ENCODE data around the gene OR2T2. TPM values are rescaled to one million over a fixed set of nuclear protein-coding genes. Genes with fewer than 3 reads are reported as not detected.
"Not testable (repeated sequence)": the region's sequence is repeated elsewhere in the genome, so short reads cannot be mapped to it uniquely, and the experiment has no call there.

OR2T2 gene, protein sequence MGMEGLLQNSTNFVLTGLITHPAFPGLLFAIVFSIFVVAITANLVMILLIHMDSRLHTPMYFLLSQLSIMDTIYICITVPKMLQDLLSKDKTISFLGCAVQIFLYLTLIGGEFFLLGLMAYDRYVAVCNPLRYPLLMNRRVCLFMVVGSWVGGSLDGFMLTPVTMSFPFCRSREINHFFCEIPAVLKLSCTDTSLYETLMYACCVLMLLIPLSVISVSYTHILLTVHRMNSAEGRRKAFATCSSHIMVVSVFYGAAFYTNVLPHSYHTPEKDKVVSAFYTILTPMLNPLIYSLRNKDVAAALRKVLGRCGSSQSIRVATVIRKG
- total RNA-seq (2021) (not detected in 2 replicates), Bru-seq, nascent RNA (not detected), BruChase-seq, experiment 1, labeled RNA remaining after a 2-hour chase (not detected), BruChase-seq, experiment 2, labeled RNA remaining after a 6-hour chase (not detected)
- long read RNA-seq: 0 reads

DNA sequence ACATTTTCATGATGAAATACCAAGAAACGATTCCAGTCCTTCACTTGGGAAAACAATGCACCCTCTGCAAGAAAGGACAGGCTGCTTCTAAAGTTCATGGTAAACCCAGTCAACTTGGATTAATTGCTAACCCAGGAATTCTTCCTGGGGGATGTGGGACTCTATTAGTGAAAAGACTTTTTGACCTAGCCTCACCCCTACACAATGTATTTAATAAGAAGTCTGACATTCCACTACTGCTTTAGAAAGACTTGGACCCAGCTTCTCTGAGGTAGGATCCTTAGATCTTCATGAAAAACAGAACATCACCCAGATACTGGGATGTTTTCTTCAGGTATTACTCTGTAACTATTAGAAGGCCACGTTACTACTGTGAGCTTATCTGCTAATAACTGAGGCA lies at the start of gene OR2T2:
TSS of gene OR2T2 (plus strand) at position 239 of the 400 bp plus-strand sequence. CDS start 7,161 bp downstream, outside the sequence.
- CTCF ChIA-PET; intact Hi-C loops (cut with micrococcal nuclease; ENCODE audit: unreplicated experiment); BruUV-seq (replicated peaks); H4K20me1 ChIP-seq (ENCODE audit: insufficient read depth); DNase-seq; H3K27ac ChIP-seq; H3K9me3 ChIP-seq (ENCODE audit: insufficient read depth, low read depth); H3F3A ChIP-seq (ENCODE audit: insufficient read depth, low read depth); H3K4me3 ChIP-seq; H3K9me2 ChIP-seq (ENCODE audit: insufficient read depth); H3K27me3 ChIP-seq (ENCODE audit: insufficient read depth, low read depth); H3K36me3 ChIP-seq (ENCODE audit: low read depth); H3K4me1 ChIP-seq (replicated peaks; ENCODE audit: insufficient read depth); H2AFZ ChIP-seq; H3K79me2 ChIP-seq (ENCODE audit: low read depth); H3K4me2 ChIP-seq; POLR2A ChIA-PET (ENCODE audit: unreplicated experiment): not testable (repeated sequence)

DNA sequence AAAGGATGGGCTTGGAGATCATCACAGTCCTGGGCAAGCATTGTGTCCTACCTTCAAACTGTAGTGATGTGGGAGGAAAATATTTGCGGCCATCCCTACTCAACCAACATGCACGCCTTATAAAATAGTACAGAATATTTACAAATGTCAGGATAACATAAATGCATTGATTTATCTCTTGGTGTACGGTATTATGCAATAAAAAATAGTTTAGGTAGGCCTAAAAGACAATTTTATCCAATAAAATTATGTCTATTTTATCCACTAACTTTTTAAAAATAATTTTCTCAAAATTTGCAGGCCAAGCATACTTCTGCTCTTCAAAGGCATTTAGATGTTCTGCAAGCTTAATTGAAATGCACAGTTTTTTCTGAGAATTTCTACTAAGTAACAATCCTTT lies 42.7 kb upstream of the OR2T2 start, which contains the start of gene OR2T1:
TSS of gene OR2T1 (plus strand) at position 301 of the 400 bp plus-strand sequence. CDS start 3,100 bp downstream, outside the sequence.
- no TSS peak for BruUV-seq (replicated peaks)
- intact Hi-C loops (cut with micrococcal nuclease; ENCODE audit: unreplicated experiment): no loop called here
- CTCF ChIA-PET: no interaction called here

DNA sequence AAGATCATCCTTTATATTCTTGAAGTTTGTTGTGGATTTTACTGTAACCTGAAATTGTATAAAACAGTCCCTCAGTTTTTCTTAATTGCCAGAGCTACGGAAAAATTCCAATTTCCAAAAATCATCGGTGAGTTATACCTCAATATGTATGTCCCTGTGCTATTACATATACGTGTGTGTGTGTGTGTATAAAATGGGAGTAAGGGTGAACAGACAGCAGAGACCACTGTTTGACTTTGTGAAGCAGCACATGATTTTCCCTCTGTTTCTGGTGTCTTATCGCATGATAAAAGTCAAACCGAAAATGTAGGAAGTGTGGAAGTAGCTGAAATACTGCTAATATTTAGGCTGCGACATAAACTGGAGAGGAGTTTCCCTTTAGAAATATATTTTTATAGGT lies 41.4 kb upstream of the OR2T2 start:
- Histone ChIP-seq H3K36me3 (ENCODE audit: low read depth) (no peaks in the 10 kb centered on the region), H3K9me2 (ENCODE audit: insufficient read depth) (no peaks in the 10 kb centered on the region), H4K20me1 (ENCODE audit: insufficient read depth) (no peaks in the 10 kb centered on the region), H3K27me3 (ENCODE audit: insufficient read depth, low read depth) (no peaks in the 10 kb centered on the region), H2AFZ (no peak overlapping the region), H3K9me3 (ENCODE audit: insufficient read depth, low read depth) (no peaks in the 10 kb centered on the region), H3K4me2 (no peak overlapping the region), H3K4me1 (replicated peaks; ENCODE audit: insufficient read depth) (no peaks in the 10 kb centered on the region), H3F3A (ENCODE audit: insufficient read depth, low read depth) (no peaks in the 10 kb centered on the region), H3K79me2 (ENCODE audit: low read depth) (no peaks in the 10 kb centered on the region), H3K4me3 (no peak overlapping the region), H3K27ac (no peak overlapping the region)
- DNase-seq: no peak
- ChIA-PET CTCF (no interaction called here), POLR2A (ENCODE audit: unreplicated experiment) (no interaction called here)
- no TSS peak for BruUV-seq (replicated peaks)
- TF ChIP-seq EZH2 (IDR thresholded peaks at IDR 0.05; ENCODE audit: low read depth): no peak
- TF ChIP-seq, protein P1, sequence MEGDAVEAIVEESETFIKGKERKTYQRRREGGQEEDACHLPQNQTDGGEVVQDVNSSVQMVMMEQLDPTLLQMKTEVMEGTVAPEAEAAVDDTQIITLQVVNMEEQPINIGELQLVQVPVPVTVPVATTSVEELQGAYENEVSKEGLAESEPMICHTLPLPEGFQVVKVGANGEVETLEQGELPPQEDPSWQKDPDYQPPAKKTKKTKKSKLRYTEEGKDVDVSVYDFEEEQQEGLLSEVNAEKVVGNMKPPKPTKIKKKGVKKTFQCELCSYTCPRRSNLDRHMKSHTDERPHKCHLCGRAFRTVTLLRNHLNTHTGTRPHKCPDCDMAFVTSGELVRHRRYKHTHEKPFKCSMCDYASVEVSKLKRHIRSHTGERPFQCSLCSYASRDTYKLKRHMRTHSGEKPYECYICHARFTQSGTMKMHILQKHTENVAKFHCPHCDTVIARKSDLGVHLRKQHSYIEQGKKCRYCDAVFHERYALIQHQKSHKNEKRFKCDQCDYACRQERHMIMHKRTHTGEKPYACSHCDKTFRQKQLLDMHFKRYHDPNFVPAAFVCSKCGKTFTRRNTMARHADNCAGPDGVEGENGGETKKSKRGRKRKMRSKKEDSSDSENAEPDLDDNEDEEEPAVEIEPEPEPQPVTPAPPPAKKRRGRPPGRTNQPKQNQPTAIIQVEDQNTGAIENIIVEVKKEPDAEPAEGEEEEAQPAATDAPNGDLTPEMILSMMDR (conservative IDR thresholded peaks at IDR 0.05): no peak
- intact Hi-C loops (cut with micrococcal nuclease; ENCODE audit: unreplicated experiment): no loop called here

More for the DNA sequence above, 42.7 kb upstream of the OR2T2 start, which contains the start of gene OR2T1:
- Histone ChIP-seq H2AFZ (no peak within 1 kb of the TSS), H4K20me1 (ENCODE audit: insufficient read depth) (no peaks in the 10 kb centered on the region), H3K36me3 (ENCODE audit: low read depth) (no peaks in the 10 kb centered on the region), H3K4me1 (replicated peaks; ENCODE audit: insufficient read depth) (no peaks in the 10 kb centered on the region), H3K4me3 (no peak within 1 kb of the TSS), H3K4me2 (no peak within 1 kb of the TSS), H3K79me2 (ENCODE audit: low read depth) (no peaks in the 10 kb centered on the region), H3K9me2 (ENCODE audit: insufficient read depth) (no peaks in the 10 kb centered on the region), H3K27ac (no peak within 1 kb of the TSS), H3K27me3 (ENCODE audit: insufficient read depth, low read depth) (no peaks in the 10 kb centered on the region), H3F3A (ENCODE audit: insufficient read depth, low read depth) (no peaks in the 10 kb centered on the region), H3K9me3 (ENCODE audit: insufficient read depth, low read depth) (no peaks in the 10 kb centered on the region)
- POLR2A ChIA-PET (ENCODE audit: unreplicated experiment): no interaction called here
- TF ChIP-seq, protein P1 (conservative IDR thresholded peaks at IDR 0.05): no peak
- no peak for TF ChIP-seq EZH2 (IDR thresholded peaks at IDR 0.05; ENCODE audit: low read depth)
- DNase-seq: no peak
